ENCODE results near the gene CNST. TPM values are rescaled to one million over a fixed set of nuclear protein-coding genes. Genes with fewer than 3 reads are reported as not detected.

Gene CNST
- total and polyA plus RNA-seq, 9 of the 15 experiments (the other 6 are each of a cell fraction or from before 2014, with no cell fraction given), result 17.0 to 55.3 (median 30.8) TPM

GRCh38 chr1:246613096-246613758 lies 47.0 kb downstream of the CNST start (continued):
- TF ChIP-seq NCOA1 (IDR thresholded peaks at IDR 0.05; ENCODE audit: low read depth) (no peak), ZNF175 (CRISPR knock-in tag; IDR thresholded peaks at IDR 0.05; ENCODE audit: low read depth) (no peak), ZC3H11A (IDR thresholded peaks at IDR 0.05; ENCODE audit: low read depth, low read length) (no peak), DDX20 (tag; IDR thresholded peaks at IDR 0.05; ENCODE audit: low read depth) (no peak), ZNF449 (CRISPR knock-in tag; IDR thresholded peaks at IDR 0.05) (no peak), PCBP1 (IDR thresholded peaks at IDR 0.05; ENCODE audit: low read depth, low read length, poor library complexity, severe bottlenecking) (peak; percentile 26), E2F4 (CRISPR knock-in tag; IDR thresholded peaks at IDR 0.05; ENCODE audit: low read depth) (no peak)

GRCh38 chr1:246617156-246617555 lies 50.9 kb downstream of the CNST start:
- H3K27me3 ChIP-seq (ENCODE audit: control insufficient read depth in 2 of 2, insufficient read depth in 2 of 2, low read length in 2 of 2), result no peaks in the 10 kb centered on the region
- H3K36me3 ChIP-seq (ENCODE audit: control insufficient read depth, insufficient read depth, low read length), result peaks cover 33% of the 10 kb centered on the region
- H2AFZ ChIP-seq (ENCODE audit: low read depth, low read length), result no peak overlapping the region
- no peak overlapping the region for H3K4me2 ChIP-seq (ENCODE audit: insufficient read depth, low read length)
- in situ Hi-C loops (cut with MboI), result no loop called here
- no peak for TF ChIP-seq FIP1L1 (IDR thresholded peaks at IDR 0.05; ENCODE audit: low read depth, low read length, poor library complexity, severe bottlenecking)
- 0 out of 2 replicates have a peak, but pooled peaks cover 3% of the 10 kb centered on the region for H4K20me1 ChIP-seq (replicated peaks; ENCODE audit: control insufficient read depth, insufficient read depth, low read length)
- peaks cover 75% of the 10 kb centered on the region for H3K79me2 ChIP-seq (ENCODE audit: control insufficient read depth, insufficient read depth, low read length)
- no peak overlapping the region for H3K27ac ChIP-seq (ENCODE audit: extremely low read depth, low read depth, low read length)
- ChIA-PET CTCF (ENCODE audit: low intra/inter-chr PET ratio) (no interaction called here), POLR2A (interaction anchor here (0.9 to 1.4 kb wide), 3 partner anchors 9 to 22 kb away, joined by 3 to 4 read pairs (median 3); no protein-coding TSS in a partner anchor)
- peaks cover 0 to 5% of the 10 kb centered on the region in 2 experiments; a peak in 1 of 5 replicates for H3K4me1 ChIP-seq (replicated peaks in 1 of 2; ENCODE audit: control insufficient read depth in 2 of 2, insufficient read depth in 2 of 2, low read length in 2 of 2)
- no peak for FAIRE-seq
- H3K4me3 ChIP-seq, result no peak overlapping the region
- H3K9ac ChIP-seq (ENCODE audit: insufficient read depth in 1 of 2, low read depth in 2 of 2, low read length in 2 of 2), result no peak overlapping the region
- no peak for DNase-seq (ENCODE audit: extremely low read depth in 1 of 4, low spot score in 3 of 4)
- no peak; the same call in 2 of the 3 replicates for ATAC-seq
- H3K9me3 ChIP-seq (replicated peaks; ENCODE audit: control insufficient read depth, insufficient read depth, low read depth, low read length), result no peaks in the 10 kb centered on the region
- no TSS peak for BruUV-seq (replicated peaks)
- intact Hi-C loops (cut with micrococcal nuclease), result no loop called here
- H3K9me1 ChIP-seq (ENCODE audit: control insufficient read depth, insufficient read depth, low read length), result no peaks in the 10 kb centered on the region

Measured in K562 (cell line).